NCI-H524 treated with DMSO at 0.1 percent for 48 hours (cell line): ENCODE data around the gene RPS6KA2.

Experiments used
- DNase-seq: peaks from one replicate; lab custom pipeline; 2025; lab: John Stamatoyannopoulos, UW

The RPS6KA2 gene

GRCh38 chr6:166572370-166573261 lies 54.4 kb downstream of the RPS6KA2 start:
- no peak for DNase-seq

- no peak for DNase-seq
These were observed 55.9 kb downstream of the RPS6KA2 start for GRCh38 chr6:166570929-166571713.

GRCh38 chr6:166569206-166569605 lies 57.8 kb downstream of the RPS6KA2 start:
- no peak for DNase-seq

- DNase-seq: no peak
These were observed 59.2 kb downstream of the RPS6KA2 start for GRCh38 chr6:166567813-166568212.

DNA sequence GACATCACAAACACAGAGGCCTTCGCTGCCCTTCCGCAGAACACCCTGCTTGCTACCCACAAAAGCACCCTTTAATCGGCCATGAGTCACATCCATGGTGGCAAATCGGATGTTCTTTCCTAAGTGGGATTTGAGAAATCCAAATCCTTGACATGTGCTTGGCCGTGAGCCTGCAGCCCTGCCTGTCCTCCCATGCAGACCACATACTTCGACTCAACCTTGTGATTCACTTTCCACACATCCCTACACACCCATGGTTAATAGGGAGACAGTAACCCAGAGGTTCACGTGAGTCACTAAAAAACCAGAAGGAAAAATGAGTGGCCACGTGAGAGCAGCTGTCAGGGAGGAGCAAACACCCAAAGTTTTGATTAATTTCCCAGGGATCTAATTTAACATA lies 59.9 kb downstream of the RPS6KA2 start:
- no peak for DNase-seq

DNA sequence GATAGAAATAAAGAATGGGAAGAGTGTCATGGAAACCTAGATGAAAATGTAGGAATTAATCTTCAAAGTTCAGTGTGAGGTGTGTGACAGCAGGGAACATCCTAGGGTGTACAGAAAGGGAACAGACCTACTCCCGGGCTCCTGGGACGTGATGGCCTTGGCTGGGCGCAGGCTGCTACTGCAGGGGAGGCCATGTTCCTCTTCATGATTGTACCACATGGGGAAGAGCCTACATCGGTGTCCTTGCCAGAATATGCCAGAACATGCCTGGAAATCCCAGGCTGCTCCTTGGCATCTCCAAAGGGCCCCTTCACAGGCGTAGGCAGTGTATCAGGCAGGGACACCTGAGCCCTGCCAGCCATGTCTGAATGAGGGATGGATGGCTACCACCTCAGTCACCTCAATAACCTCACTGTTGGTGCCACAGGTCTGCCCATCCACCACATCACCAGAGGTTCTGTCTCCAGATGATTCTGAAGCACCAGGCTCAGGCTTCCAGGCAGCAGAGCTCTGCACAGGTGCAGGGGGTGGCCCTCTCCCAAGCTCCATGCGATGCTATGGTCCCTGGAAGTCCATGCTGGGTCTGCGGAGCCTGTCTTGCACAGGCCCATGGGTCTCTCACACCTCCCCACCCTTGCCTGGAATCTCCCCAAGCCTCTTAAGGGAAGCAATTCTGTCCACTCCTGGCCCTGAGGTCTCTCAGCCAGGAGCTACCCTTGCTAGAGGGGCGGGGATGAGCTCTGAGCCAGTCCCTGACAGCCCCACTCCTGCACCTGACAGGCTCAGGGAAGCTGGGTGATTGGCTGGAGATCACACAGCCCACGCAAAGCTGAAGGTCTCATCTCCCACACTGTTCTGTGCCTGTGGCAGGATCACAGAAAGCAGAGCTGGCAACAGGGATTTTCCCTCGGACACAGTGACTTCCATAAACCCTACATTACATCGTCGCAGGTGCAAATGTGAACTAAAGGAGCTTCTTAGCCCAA lies 60.7 kb downstream of the RPS6KA2 start:
- no peak for DNase-seq

- DNase-seq: no peak
These were observed 61.7 kb downstream of the RPS6KA2 start for GRCh38 chr6:166565084-166565967.

DNA sequence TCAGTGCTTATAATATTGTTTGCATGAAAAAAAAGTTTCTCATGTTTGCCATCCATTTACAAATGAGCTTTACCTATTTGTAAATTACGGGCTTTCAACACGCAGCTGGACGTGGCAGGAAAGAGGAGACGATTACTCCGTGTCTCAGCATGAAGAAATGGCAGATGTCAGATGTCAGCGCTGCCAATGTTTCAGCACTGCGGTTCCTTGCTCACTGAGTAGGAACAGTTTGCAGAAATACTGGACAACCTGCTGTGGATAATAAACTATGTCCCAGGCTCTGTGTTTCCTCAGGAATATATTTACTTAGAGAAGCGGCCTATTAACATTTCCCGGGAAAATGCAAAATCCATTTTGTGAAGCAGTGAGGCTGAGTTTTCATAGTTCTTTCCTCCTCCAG lies 63.2 kb downstream of the RPS6KA2 start:
- DNase-seq: no peak

DNA sequence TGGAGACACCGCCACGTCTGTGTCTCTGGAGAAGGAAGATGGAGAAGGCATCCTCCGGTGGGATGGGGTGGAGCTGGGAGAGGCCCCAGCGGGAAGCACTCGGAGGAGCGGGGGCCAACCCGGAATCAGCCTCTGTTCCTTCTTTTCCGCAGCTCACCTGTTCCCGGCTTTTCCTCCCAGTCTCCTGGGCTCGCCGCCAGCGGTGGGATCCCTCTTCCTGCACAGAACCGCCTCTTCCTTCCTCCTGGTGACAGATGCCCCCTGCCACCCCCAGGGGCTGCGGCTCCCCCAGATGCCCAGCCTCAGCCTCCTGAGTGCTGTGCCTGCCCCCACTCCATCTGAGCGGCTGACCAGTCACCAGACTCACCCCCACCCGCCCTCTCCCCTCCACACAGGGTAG lies 63.9 kb downstream of the RPS6KA2 start:
- DNase-seq: no peak

DNA sequence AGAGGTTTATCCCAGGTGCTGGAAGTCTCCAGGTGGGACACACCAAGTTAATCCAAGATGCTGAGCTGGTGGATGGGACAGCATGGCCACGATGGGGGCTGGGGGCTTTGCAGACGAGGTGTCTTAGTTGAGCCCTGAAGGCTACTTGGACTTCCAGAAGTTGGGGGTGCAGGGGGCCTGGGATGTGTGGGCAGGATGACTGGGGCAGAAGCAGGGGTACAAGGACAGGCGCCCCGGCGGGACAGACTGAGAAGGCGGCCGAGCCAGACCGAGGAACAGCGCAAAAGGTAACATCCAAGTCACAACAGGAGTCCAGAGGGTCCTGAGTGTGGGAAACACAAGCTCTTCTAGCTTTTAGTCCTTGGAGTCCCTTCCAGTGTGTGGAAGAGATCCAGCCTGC lies 64.3 kb downstream of the RPS6KA2 start:
- no peak for DNase-seq

- DNase-seq: no peak
These were observed 65.2 kb downstream of the RPS6KA2 start for GRCh38 chr6:166561771-166562359.

DNA sequence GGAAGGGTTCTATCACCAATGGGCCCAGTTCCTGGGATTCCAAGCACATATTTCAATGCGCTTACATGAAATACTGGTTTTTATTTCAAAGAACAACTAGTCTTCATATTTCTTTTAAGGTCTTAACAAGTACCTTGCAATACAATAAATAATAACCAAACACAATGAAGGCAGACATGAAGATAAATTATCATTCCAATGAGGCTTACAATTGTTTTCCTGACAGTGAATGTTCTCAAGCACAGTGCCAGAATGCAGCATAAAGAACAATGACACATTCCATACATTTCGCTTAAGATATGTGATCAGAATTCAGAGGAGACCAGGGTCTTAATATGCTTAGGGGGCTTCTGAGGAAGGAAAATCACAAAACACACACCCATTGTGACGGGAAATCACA lies 66.8 kb downstream of the RPS6KA2 start:
- no peak for DNase-seq

DNA sequence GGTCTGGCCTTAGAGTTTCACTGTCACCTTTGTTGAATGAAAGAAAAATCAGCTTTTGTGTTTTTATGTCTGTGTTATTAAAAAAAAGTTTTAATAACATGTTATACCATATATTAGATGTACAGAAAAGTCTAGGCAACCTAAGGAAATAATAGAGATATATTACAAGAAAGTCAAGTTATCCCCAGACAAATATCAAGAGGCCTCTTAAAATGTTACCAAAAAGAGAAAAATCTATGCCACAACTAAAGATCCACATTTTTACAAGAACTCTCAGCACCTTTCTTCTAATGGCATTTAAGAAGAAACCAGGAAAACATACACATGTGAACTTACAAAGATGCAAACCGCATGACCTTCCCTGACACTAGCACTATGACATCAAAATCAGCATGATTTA lies 67.4 kb downstream of the RPS6KA2 start:
- DNase-seq: no peak

GRCh38 chr6:166559211-166559610 lies 67.8 kb downstream of the RPS6KA2 start:
- no peak for DNase-seq

- no peak for DNase-seq
These were observed 68.7 kb downstream of the RPS6KA2 start for GRCh38 chr6:166558156-166559005.

GRCh38 chr6:166556863-166557322 lies 70.2 kb downstream of the RPS6KA2 start:
- no peak for DNase-seq

DNA sequence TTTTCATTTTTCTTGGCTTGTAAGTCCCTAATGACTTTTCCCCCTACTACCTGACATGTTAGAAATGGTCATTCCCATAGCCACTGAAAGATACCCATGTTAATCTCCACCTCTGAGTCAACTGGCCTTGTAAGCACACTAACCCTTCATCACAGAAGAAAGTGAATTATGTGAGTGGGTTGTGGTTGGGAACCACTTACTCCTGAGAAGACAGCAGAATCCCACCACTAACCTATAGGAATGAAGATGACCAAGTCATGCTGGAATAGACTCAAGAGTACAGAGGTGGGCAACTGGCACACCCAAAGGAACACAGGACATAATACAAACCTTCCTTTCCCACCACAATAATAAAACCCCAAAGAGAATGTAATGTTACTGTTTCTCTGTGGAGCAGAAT lies 70.7 kb downstream of the RPS6KA2 start:
- no peak for DNase-seq

DNA sequence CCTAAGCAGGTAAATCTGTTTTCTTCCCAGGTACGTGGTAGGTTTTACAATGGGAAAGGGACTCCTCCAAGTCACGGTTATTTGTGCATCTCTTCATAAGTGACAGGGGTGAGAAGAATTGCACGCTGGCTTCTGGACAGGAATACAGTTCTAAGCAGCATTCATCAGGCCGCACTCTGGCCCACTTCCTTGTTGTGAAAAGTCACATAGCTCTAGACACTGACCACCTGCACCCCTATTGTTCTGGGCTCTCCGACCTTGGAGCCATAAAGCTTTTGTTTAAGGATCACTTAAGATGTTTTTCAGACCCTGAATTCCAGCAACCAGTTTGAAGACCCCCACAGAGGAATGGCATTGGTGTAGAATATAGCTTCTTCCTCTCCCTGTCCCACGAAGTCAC lies 72.0 kb downstream of the RPS6KA2 start:
- DNase-seq: no peak

GRCh38 chr6:166554316-166554715 lies 72.7 kb downstream of the RPS6KA2 start:
- DNase-seq: no peak
